MCF 10A (cell line): Measurements from ENCODE around the gene NRTN. TPM values are rescaled to one million over a fixed set of nuclear protein-coding genes. Genes with fewer than 3 reads are reported as not detected.

ENCODE experiments used
- Bru-seq: library from RNA; stranded (reverse); fragments of 400-500 nt; gene quantifications from one replicate; lab custom pipeline; 2021; lab: Mats Ljungman, UMichigan
- BruChase-seq, 2 experiments: library from RNA; stranded (reverse); fragments of 400-500 nt; gene quantifications; one replicate each; lab custom pipeline; 2021; lab: Mats Ljungman, UMichigan
- BruUV-seq: library from RNA; stranded (reverse); fragments of 400-500 nt; replicated peaks from 2 replicates; lab custom pipeline; 2021; lab: Mats Ljungman, UMichigan
- CTCF ChIA-PET: fragments of 300-600 bp; sonication (Branson Sonifier 250); formaldehyde crosslinking; extraction: SDS; loops from one replicate; lab custom pipeline; 2021; ENCODE audit warnings: antibody characterized with exemption, inconsistent platforms; lab: Yijun Ruan, JAX
- POLR2A ChIA-PET: fragments of 300-600, 350-650 bp; sonication (Branson Sonifier 250); formaldehyde crosslinking; extraction: SDS; loops from one replicate; lab custom pipeline; 2020; ENCODE audit warnings: antibody characterized with exemption, inconsistent platforms; lab: Yijun Ruan, JAX
- DNase-seq: peaks from one replicate; pipeline ENCODE4 v3.0.0-alpha.2; 2018; ENCODE audit not compliant: unreplicated experiment
- H3K27ac Mint-ChIP-seq: one replicate; pipeline ENCODE4 v1.8.0; 2022; ENCODE audit warnings: mild to moderate bottlenecking, low read depth, mixed read lengths; ENCODE audit not compliant: unreplicated experiment
- H3K27me3 Mint-ChIP-seq: one replicate; pipeline ENCODE4 v1.8.0; 2022; ENCODE audit warnings: mixed read lengths; ENCODE audit not compliant: insufficient read depth, unreplicated experiment
- H3K36me3 Mint-ChIP-seq: one replicate; pipeline ENCODE4 v1.8.0; 2022; ENCODE audit warnings: mild to moderate bottlenecking, moderate library complexity, mixed read lengths; ENCODE audit not compliant: insufficient read depth, unreplicated experiment
- H3K4me1 Mint-ChIP-seq: one replicate; pipeline ENCODE4 v1.8.0; 2022; ENCODE audit warnings: mixed read lengths; ENCODE audit not compliant: insufficient read depth, unreplicated experiment
- H3K4me3 Mint-ChIP-seq: one replicate; pipeline ENCODE4 v1.8.0; 2022; ENCODE audit warnings: mild to moderate bottlenecking, moderate library complexity, mixed read lengths; ENCODE audit not compliant: unreplicated experiment
- H3K9me3 Mint-ChIP-seq: one replicate; pipeline ENCODE4 v1.8.0; 2022; ENCODE audit warnings: mixed read lengths; ENCODE audit not compliant: unreplicated experiment
- intact Hi-C: fragments of 100-400 bp; cut with micrococcal nuclease; formaldehyde crosslinking; loops from 2 replicates; pipeline ENCODE4 v1.14.1; 2022
- long read RNA-seq: library from polyadenylated mRNA; stranded (forward); transcript quantifications from one replicate; pipeline ENCODE4 v2.0.0, GENCODE V29; 2022
- total RNA-seq: library from RNA; stranded (reverse); gene quantifications from 2 replicates; pipeline ENCODE4 v1.2.3, GENCODE V29; 2022
- TF ChIP-seq, protein P1 (sequence below): fragments of 200-600 bp; IDR thresholded peaks from one replicate; pipeline ENCODE4 v1.8.0; 2022; ENCODE audit warnings: antibody characterized with exemption, mild to moderate bottlenecking; ENCODE audit not compliant: unreplicated experiment

The NRTN gene, protein sequence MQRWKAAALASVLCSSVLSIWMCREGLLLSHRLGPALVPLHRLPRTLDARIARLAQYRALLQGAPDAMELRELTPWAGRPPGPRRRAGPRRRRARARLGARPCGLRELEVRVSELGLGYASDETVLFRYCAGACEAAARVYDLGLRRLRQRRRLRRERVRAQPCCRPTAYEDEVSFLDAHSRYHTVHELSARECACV
- total RNA-seq: 0.56 and 0.75 TPM in 2 replicates
- Bru-seq, nascent RNA: percentile 17 among the genes with signal in this experiment
- percentile 21 among the genes with signal in this experiment for BruChase-seq, experiment 1, labeled RNA remaining after a 6-hour chase
- BruChase-seq, experiment 2, labeled RNA remaining after a 2-hour chase: percentile 14 among the genes with signal in this experiment
- long read RNA-seq, partial matches to known transcripts: 0 of 1 reads
- long read RNA-seq, other reads (novel, unspliced or antisense): 1 of 1 reads

DNA sequence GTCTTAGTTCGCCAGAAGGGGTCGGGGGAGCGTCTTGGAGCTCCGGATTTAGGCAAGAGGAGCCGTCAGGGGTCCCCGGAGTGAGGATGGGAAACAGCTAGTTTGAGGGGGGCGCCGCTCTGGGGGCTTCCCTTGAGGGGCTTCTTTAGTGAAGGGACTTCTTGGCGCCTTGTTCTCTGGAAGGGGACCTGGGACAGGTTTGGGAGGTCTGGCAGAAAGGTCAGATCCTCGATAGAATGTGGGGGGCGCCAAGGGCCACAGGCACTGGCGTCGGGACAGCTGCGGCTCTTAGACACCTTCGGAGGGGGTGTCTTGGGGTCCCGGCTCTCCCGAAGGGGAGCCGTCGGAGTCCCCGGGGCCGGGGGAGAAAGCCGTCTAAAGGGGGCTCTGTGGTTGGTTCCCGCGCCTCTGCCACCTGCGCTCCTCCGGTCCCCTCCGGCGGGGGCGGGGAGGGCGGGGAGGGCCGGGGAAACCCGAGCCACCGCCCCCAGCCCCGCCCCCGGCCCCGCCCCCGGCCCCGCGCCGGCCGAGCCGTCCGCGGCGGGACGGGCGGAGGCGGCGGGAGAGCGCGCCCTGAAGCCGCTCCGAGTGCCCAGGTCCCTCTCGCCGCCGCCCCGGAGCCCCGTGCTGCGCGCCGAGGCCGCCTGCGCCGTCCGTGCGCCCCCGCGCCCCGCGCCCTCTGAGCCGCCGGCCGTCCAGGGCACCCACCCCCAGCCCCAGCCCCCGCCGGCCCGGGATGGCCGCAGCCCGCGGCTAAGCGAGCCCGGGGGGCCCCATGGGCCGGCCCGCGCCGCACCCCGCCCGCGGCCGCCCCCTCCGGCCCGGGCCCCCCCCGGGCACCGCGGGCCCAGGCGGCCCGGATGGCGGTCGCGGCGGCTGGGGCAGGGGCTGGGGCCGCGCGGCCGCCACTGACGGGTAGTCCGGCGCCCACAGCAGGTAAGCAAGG is at the start of gene NRTN:
TSS of gene NRTN (plus strand) at position 552 of the 946 bp plus-strand sequence. CDS start 19,099 bp downstream, outside the sequence.
- Mint-ChIP-seq H3K4me3 (peak within 1 kb of the TSS; percentile 66), H3K27me3 (no peaks in the 10 kb centered on the region), H3K9me3 (no peaks in the 10 kb centered on the region), H3K36me3 (peaks cover 9% of the 10 kb centered on the region), H3K27ac (no peak within 1 kb of the TSS), H3K4me1 (no peaks in the 10 kb centered on the region)
- BruUV-seq: no TSS peak
- ChIA-PET CTCF (interaction anchor here (0.6 to 2.1 kb wide), 38 partner anchors 8 to 563 kb away, joined by 3 to 45 read pairs (median 4); partner anchors contain the start of genes DUS3L, FUT3 and NDUFA11), POLR2A (interaction anchor here (0.5 to 1.6 kb wide), 8 partner anchors 14 to 173 kb away, joined by 3 to 21 read pairs (median 4); partner anchors contain the start of genes DUS3L, NDUFA11 and RANBP3)
- peak; percentile 47 for DNase-seq
- TF ChIP-seq, protein P1, sequence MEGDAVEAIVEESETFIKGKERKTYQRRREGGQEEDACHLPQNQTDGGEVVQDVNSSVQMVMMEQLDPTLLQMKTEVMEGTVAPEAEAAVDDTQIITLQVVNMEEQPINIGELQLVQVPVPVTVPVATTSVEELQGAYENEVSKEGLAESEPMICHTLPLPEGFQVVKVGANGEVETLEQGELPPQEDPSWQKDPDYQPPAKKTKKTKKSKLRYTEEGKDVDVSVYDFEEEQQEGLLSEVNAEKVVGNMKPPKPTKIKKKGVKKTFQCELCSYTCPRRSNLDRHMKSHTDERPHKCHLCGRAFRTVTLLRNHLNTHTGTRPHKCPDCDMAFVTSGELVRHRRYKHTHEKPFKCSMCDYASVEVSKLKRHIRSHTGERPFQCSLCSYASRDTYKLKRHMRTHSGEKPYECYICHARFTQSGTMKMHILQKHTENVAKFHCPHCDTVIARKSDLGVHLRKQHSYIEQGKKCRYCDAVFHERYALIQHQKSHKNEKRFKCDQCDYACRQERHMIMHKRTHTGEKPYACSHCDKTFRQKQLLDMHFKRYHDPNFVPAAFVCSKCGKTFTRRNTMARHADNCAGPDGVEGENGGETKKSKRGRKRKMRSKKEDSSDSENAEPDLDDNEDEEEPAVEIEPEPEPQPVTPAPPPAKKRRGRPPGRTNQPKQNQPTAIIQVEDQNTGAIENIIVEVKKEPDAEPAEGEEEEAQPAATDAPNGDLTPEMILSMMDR: no peak
- intact Hi-C loops: loop anchor here (1.0 to 10.0 kb wide), 3 partner anchors 19 to 180 kb away; no protein-coding TSS in a partner anchor

DNA sequence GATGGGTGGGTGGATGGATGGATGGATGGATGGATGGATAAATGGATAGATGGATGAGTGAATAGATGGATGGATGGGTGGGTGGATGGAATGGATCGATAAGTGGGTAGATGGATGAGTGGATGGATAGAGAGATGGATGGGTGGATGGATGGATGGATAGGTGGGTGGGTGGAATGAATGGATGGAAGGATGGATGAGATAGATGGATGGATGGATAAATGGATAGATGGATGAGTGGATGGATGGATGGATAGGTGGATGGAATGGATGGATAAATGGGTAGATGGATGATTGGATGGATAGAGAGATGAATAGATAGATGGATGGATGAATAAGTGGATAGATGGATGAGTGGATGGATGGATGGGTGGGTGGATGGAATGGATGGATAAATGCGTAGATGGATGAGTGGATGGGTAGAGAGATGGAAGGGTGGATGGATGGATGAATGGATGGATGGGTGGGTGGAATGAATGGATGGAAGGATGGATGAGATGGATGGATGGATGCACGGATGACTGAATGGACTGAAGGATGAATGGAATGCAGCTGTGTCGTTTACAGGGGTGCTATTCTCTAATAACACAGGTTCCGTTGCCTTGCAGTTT is 42.2 kb upstream of the NRTN start:
- Mint-ChIP-seq H3K36me3 (no peaks in the 10 kb centered on the region), H3K9me3 (peaks cover 11% of the 10 kb centered on the region), H3K4me1 (no peaks in the 10 kb centered on the region), H3K27me3 (peaks cover 28% of the 10 kb centered on the region), H3K4me3 (no peak overlapping the region), H3K27ac (no peak overlapping the region)
- intact Hi-C loops: no loop called here
- BruUV-seq: no TSS peak
- ChIA-PET CTCF (no interaction called here), POLR2A (no interaction called here)
- no peak for DNase-seq
- TF ChIP-seq, protein P1: no peak

DNA sequence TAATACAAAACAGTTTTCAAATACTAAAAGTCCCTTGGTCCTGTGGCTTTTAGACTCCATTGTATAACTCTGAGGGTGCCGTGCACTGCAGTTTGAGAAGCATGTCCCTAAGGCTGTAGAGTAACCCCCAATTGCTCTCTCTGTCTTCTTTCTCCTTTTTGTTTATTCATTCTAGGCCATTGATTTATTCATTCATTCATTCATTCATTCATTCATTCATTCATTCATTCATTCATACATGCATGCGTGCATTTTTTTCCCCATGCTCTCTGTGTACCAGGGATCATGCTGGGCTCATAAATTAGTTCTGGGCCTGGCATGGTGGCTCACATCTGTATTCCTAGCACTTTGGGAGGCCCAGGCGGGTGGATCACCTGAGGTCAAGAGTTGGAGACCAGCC is 39.6 kb upstream of the NRTN start:
- ChIA-PET CTCF (no interaction called here), POLR2A (no interaction called here)
- Mint-ChIP-seq H3K9me3 (peaks cover 11% of the 10 kb centered on the region), H3K4me3 (no peak overlapping the region), H3K36me3 (no peaks in the 10 kb centered on the region), H3K4me1 (peaks cover 4% of the 10 kb centered on the region), H3K27ac (no peak overlapping the region), H3K27me3 (peaks cover 28% of the 10 kb centered on the region)
- no TSS peak for BruUV-seq
- DNase-seq: no peak
- intact Hi-C loops: no loop called here
- TF ChIP-seq, protein P1: no peak
